Measurements from ENCODE around the gene SERPING1.
A peak's percentile ranks its signal among the peaks of the same experiment; 100 is the strongest.
"Not testable (repeated sequence)": the region's sequence is repeated elsewhere in the genome, so short reads cannot be mapped to it uniquely, and the experiment has no call there.

The SERPING1 gene

GRCh38 chr11:57649826-57650738, 52.6 kb downstream of the SERPING1 start, which contains the start of gene YPEL4:
TSS of gene YPEL4 (minus strand) at chr11:57649912. CDS start at chr11:57647107, 2,805 bp downstream.
- Mint-ChIP-seq H3K4me1 (ENCODE audit: low read depth) (peaks cover 43% of the 10 kb centered on the region), H3K36me3 (ENCODE audit: low read depth) (no peaks in the 10 kb centered on the region), H3K4me3 (peak within 1 kb of the TSS; percentile 67), H3K9me3 (no peaks in the 10 kb centered on the region), H3K27me3 (peaks cover 39% of the 10 kb centered on the region), H3K27ac (peak within 1 kb of the TSS; percentile 80)
- DNase-seq: peak; percentile 72

- Mint-ChIP-seq H3K36me3 (ENCODE audit: low read depth) (no peaks in the 10 kb centered on the region), H3K4me3 (no peak overlapping the region), H3K27ac (no peak overlapping the region), H3K9me3 (no peaks in the 10 kb centered on the region), H3K27me3 (peaks cover 34% of the 10 kb centered on the region), H3K4me1 (ENCODE audit: low read depth) (peaks cover 43% of the 10 kb centered on the region)
- no peak for DNase-seq
Measured at GRCh38 chr11:57650739-57651090, 53.2 kb downstream of the SERPING1 start.

- Mint-ChIP-seq H3K27ac (no peak overlapping the region), H3K4me1 (ENCODE audit: low read depth) (peaks cover 42% of the 10 kb centered on the region), H3K27me3 (peaks cover 27% of the 10 kb centered on the region), H3K9me3 (no peaks in the 10 kb centered on the region), H3K4me3 (no peak overlapping the region), H3K36me3 (ENCODE audit: low read depth) (no peaks in the 10 kb centered on the region)
- no peak for DNase-seq
Measured at GRCh38 chr11:57651408-57651807, 53.9 kb downstream of the SERPING1 start.

DNA sequence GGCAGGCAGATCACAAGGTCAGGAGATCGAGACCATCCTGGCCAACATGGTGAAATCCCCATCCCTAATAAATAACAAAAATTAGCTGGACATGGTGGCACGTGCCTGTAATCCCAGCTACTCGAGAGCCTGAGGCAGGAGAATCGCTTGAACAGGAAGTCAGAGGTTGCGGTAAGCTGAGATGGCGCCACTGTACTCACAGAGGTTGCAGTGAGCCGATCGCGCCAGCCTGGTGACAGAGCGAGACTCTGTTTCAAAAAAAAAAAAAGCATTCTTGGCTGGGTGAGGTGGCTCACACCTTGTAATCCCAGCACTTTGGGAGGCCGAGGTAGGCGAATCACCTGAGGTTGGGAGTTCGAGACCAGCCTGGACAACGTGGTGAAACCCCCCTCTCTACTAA, 54.7 kb downstream of the SERPING1 start:
- Mint-ChIP-seq H3K27me3 (peaks cover 19% of the 10 kb centered on the region), H3K27ac (peak overlapping the region; percentile 8), H3K4me1 (ENCODE audit: low read depth) (peaks cover 40% of the 10 kb centered on the region), H3K4me3 (peak overlapping the region; percentile 18)
- not testable (repeated sequence) for H3K9me3 Mint-ChIP-seq; DNase-seq; H3K36me3 Mint-ChIP-seq (ENCODE audit: low read depth)

DNA sequence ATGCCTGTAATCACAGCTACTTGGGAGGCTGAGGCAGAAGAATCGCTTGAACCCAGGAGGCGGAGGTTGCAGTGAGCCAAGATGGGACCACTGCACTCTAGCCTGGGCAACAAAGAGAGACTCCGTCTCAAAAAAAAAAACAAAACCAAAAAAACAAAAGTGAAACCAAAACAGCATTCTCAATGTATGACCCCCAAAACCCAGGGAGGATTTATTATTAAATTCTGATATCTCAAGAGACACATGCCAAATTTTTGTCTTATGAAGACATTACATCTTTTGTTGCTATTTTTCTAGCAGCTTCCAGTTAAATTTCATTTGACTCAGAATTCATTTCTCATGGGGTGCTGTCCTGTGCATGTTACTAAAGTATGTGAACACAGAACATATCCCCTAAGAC, 55.2 kb downstream of the SERPING1 start:
- H3K27ac Mint-ChIP-seq: peak overlapping the region; percentile 8
- H3K9me3 Mint-ChIP-seq: no peaks in the 10 kb centered on the region
- peaks cover 14% of the 10 kb centered on the region for H3K27me3 Mint-ChIP-seq
- peaks cover 39% of the 10 kb centered on the region for H3K4me1 Mint-ChIP-seq (ENCODE audit: low read depth)
- H3K4me3 Mint-ChIP-seq: peak overlapping the region; percentile 18
- DNase-seq: no peak
- peaks cover 2% of the 10 kb centered on the region for H3K36me3 Mint-ChIP-seq (ENCODE audit: low read depth)

- no peak overlapping the region for H3K4me3 Mint-ChIP-seq
- no peak for DNase-seq
- peaks cover 9% of the 10 kb centered on the region for H3K27me3 Mint-ChIP-seq
- H3K27ac Mint-ChIP-seq: peak overlapping the region; percentile 2
- peaks cover 7% of the 10 kb centered on the region for H3K36me3 Mint-ChIP-seq (ENCODE audit: low read depth)
- H3K9me3 Mint-ChIP-seq: no peaks in the 10 kb centered on the region
- H3K4me1 Mint-ChIP-seq (ENCODE audit: low read depth): peaks cover 37% of the 10 kb centered on the region
Measured at GRCh38 chr11:57653163-57653562, 55.7 kb downstream of the SERPING1 start.

DNA sequence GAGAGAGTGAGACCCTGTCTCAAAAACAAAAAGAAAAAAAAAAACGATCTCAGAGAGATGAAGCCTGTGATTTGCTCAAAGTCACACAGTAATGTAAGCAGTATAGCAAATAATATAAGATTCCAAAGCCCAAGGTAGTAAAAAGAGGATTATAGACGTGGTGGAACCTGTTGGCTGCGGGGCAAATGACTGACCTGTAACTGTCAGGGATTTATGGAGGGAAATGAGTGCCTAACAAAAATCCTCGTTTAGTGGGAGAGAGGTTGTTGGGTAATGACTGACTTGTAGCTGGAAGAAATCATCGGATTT, 59.4 kb downstream of the SERPING1 start:
- H3K27me3 Mint-ChIP-seq: no peaks in the 10 kb centered on the region
- peaks cover 36% of the 10 kb centered on the region for H3K36me3 Mint-ChIP-seq (ENCODE audit: low read depth)
- H3K9me3 Mint-ChIP-seq: no peaks in the 10 kb centered on the region
- peak overlapping the region; percentile 97 for H3K4me3 Mint-ChIP-seq
- H3K27ac Mint-ChIP-seq: peak overlapping the region; percentile 98
- peaks cover 39% of the 10 kb centered on the region for H3K4me1 Mint-ChIP-seq (ENCODE audit: low read depth)
- DNase-seq: no peak

DNA sequence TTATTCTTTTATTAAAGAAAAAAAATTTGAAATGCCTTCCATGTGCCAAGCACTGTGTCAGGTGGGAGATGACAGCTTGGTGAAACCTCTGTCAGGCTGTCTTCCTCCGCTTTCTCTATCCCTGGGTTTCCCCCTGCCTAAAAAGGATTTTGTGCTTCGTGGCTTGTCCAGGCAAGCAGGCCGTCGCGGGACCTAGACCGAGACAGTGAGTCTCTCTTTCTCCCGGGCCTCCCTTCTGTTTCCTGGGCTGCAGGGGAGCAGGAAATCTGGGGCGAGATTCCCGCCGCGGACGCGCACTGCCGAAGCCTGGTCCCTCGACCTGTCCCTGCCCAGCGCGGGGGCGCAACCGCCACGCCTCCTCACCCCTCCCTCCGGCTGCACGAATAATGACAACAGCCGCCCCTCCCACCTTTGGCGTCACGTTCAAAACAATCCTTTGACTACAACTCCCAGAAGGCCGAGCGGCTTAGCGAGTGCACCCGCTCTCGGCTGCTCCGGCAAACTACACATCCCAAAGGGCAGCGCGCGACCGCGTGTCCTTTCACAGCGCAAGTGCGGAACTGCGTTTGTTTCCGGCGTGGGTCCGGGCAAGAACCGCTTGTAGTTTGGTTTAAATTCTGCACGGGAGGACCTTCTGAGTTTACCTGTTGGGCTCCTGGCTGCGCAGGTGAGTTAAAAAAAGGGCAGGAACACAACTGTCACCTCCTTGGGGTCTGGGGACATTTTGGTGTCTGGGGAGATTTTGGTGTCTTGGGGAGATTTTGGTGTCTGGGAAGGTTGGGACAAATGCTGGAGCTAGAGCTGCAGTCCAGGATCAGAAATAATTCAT, 59.9 kb downstream of the SERPING1 start, which contains the start of gene CLP1:
TSS of gene CLP1 (plus strand) at position 569 of the 829 bp plus-strand sequence. CDS start 1,715 bp downstream, outside the sequence.
- H3K9me3 Mint-ChIP-seq: no peaks in the 10 kb centered on the region
- H3K27ac Mint-ChIP-seq: peak within 1 kb of the TSS; percentile 98
- DNase-seq: peak; percentile 98
- H3K27me3 Mint-ChIP-seq: no peaks in the 10 kb centered on the region
- H3K4me3 Mint-ChIP-seq: peak within 1 kb of the TSS; percentile 97
- peaks cover 40% of the 10 kb centered on the region for H3K4me1 Mint-ChIP-seq (ENCODE audit: low read depth)
- H3K36me3 Mint-ChIP-seq (ENCODE audit: low read depth): peaks cover 41% of the 10 kb centered on the region

GRCh38 chr11:57658023-57658361, 60.5 kb downstream of the SERPING1 start:
- Mint-ChIP-seq H3K36me3 (ENCODE audit: low read depth) (peaks cover 47% of the 10 kb centered on the region), H3K27me3 (no peaks in the 10 kb centered on the region), H3K4me1 (ENCODE audit: low read depth) (peaks cover 42% of the 10 kb centered on the region), H3K27ac (peak overlapping the region; percentile 98), H3K4me3 (peak overlapping the region; percentile 97), H3K9me3 (no peaks in the 10 kb centered on the region)
- DNase-seq: no peak

DNA sequence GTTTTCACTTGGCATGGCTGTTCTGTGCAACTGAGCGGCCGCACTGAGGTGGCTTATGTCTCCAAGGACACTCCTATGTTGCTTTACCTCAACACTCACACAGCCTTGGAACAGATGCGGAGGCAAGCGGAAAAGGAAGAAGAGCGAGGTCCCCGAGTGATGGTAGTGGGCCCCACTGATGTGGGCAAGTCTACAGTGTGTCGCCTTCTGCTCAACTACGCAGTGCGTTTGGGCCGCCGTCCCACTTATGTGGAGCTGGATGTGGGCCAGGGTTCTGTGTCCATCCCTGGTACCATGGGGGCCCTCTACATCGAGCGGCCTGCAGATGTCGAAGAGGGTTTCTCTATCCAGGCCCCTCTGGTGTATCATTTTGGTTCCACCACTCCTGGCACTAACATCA, 62.2 kb downstream of the SERPING1 start:
- no peaks in the 10 kb centered on the region for H3K27me3 Mint-ChIP-seq
- H3K9me3 Mint-ChIP-seq: no peaks in the 10 kb centered on the region
- peaks cover 47% of the 10 kb centered on the region for H3K36me3 Mint-ChIP-seq (ENCODE audit: low read depth)
- no peak overlapping the region for H3K27ac Mint-ChIP-seq
- no peak for DNase-seq
- no peak overlapping the region for H3K4me3 Mint-ChIP-seq
- peaks cover 40% of the 10 kb centered on the region for H3K4me1 Mint-ChIP-seq (ENCODE audit: low read depth)

DNA sequence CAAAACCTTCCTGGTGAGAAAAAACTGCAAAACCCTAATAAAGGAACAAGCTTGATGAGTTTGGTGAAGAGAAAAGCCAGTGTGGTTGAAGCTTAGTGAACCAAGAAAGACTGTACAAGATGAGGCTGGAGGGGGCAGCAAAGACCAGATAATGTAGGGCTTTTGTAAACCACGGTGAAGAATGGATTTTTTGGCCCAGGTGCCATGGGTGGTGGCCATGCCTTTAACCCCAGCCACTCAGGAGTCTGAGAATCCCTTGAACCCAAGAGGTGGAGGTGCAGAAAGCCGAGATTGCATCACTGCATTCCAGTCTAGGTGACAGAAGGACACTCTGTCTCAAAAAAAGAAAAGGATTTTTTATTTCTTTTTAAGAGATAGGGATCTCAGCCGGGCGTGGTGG, 65.4 kb downstream of the SERPING1 start:
- H3K36me3 Mint-ChIP-seq (ENCODE audit: low read depth): peaks cover 44% of the 10 kb centered on the region
- no peaks in the 10 kb centered on the region for H3K9me3 Mint-ChIP-seq
- peaks cover 43% of the 10 kb centered on the region for H3K4me1 Mint-ChIP-seq (ENCODE audit: low read depth)
- DNase-seq: no peak
- no peak overlapping the region for H3K4me3 Mint-ChIP-seq
- peak overlapping the region; percentile 22 for H3K27ac Mint-ChIP-seq
- no peaks in the 10 kb centered on the region for H3K27me3 Mint-ChIP-seq

GRCh38 chr11:57663975-57664374, 66.5 kb downstream of the SERPING1 start:
- H3K4me1 Mint-ChIP-seq (ENCODE audit: low read depth): peaks cover 39% of the 10 kb centered on the region
- H3K27ac Mint-ChIP-seq: no peak overlapping the region
- no peaks in the 10 kb centered on the region for H3K9me3 Mint-ChIP-seq
- no peaks in the 10 kb centered on the region for H3K27me3 Mint-ChIP-seq
- H3K36me3 Mint-ChIP-seq (ENCODE audit: low read depth): peaks cover 46% of the 10 kb centered on the region
- no peak for DNase-seq
- no peak overlapping the region for H3K4me3 Mint-ChIP-seq
